Neural cell (in vitro differentiated cells): ENCODE data around the gene CARS1.

Experiments
- MXI1 ChIP-seq: fragments of 450-650 bp; conservative IDR thresholded peaks from 2 replicates; pipeline ENCODE4 v1.6.1; 2014; ENCODE audit warnings: antibody characterized with exemption, mild to moderate bottlenecking; ENCODE audit not compliant: poor library complexity, severe bottlenecking
- TAF1 ChIP-seq: IDR thresholded peaks from 2 replicates; pipeline ENCODE4 v1.6.1; 2012; ENCODE audit warnings: low read depth
- TF ChIP-seq, protein P1 (sequence below): fragments of 450-650 bp; IDR thresholded peaks from 2 replicates; pipeline ENCODE4 v1.5.1; 2014; ENCODE audit warnings: antibody characterized with exemption, mild to moderate bottlenecking, moderate library complexity; ENCODE audit not compliant: poor library complexity, severe bottlenecking

DNA sequence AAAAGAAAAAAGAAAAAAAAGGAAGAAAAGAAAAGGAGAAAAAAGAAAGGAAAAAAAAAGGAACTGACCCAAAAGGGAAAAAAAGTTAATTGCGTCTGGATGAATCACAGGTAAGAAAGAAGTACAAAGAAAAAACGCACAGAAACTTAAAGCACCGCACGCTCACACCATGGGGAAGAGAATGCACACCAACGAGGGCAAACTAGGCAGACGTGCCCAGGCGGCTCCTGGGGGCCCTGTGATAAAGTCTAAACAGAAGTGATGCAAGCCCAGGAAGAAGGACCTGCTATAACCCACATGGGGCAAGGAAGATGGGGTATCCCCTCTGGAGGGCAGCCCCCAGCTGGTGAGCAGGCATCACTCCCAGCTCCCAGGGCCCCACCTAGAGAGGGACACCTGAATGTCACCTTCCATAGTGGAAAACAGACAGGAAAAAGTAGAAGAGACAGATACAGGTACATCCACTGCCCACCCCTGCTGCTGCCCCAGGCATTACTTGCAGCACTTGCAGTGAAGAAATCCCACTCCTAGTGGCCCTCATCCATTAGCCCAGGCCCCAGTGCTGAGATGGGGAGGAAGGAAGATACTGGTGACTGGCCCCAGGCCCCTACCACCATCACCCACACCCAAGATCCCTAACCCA, 94.0 kb downstream of the CARS1 start:
- TF ChIP-seq, protein P1, sequence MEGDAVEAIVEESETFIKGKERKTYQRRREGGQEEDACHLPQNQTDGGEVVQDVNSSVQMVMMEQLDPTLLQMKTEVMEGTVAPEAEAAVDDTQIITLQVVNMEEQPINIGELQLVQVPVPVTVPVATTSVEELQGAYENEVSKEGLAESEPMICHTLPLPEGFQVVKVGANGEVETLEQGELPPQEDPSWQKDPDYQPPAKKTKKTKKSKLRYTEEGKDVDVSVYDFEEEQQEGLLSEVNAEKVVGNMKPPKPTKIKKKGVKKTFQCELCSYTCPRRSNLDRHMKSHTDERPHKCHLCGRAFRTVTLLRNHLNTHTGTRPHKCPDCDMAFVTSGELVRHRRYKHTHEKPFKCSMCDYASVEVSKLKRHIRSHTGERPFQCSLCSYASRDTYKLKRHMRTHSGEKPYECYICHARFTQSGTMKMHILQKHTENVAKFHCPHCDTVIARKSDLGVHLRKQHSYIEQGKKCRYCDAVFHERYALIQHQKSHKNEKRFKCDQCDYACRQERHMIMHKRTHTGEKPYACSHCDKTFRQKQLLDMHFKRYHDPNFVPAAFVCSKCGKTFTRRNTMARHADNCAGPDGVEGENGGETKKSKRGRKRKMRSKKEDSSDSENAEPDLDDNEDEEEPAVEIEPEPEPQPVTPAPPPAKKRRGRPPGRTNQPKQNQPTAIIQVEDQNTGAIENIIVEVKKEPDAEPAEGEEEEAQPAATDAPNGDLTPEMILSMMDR = no peak
- TF ChIP-seq TAF1 (no peak), MXI1 (no peak)
